H9 (cell line): ENCODE results near the gene RAB40C. TPM values are rescaled to one million over a fixed set of nuclear protein-coding genes. Genes with fewer than 3 reads are reported as not detected.

ENCODE experiments used
- DNase-seq: peaks from one replicate; pipeline ENCODE4 v3.0.0-alpha.2; 2017
- H2AFZ ChIP-seq: one replicate; pipeline ENCODE4 v1.6.1; 2013; ENCODE audit warnings: mild to moderate bottlenecking, low read length, control low read depth, moderate library complexity
- H2AK5ac ChIP-seq: 2 replicates; pipeline ENCODE4 v1.6.1; 2013; ENCODE audit warnings: low read length, control low read depth, mixed read lengths; ENCODE audit not compliant: insufficient read length
- H2BK120ac ChIP-seq: one replicate; pipeline ENCODE4 v1.6.1; 2013; ENCODE audit warnings: low read depth, mild to moderate bottlenecking, low read length, control low read depth, inconsistent platforms; ENCODE audit not compliant: poor library complexity, severe bottlenecking
- H2BK12ac ChIP-seq: 2 replicates; pipeline ENCODE4 v1.6.1; 2013; ENCODE audit warnings: low read length, control low read depth, mixed read lengths, low read depth; ENCODE audit not compliant: insufficient read length
- H2BK15ac ChIP-seq: 2 replicates; pipeline ENCODE4 v1.6.1; 2013; ENCODE audit warnings: low read depth, low read length, control low read depth
- H2BK20ac ChIP-seq: one replicate; pipeline ENCODE4 v1.6.1; 2013; ENCODE audit warnings: low read depth, mild to moderate bottlenecking, low read length, control low read depth, inconsistent platforms; ENCODE audit not compliant: poor library complexity, severe bottlenecking
- H2BK5ac ChIP-seq: 2 replicates; pipeline ENCODE4 v1.6.1; 2013; ENCODE audit warnings: low read length, control low read depth, mixed read lengths; ENCODE audit not compliant: insufficient read length
- H3K14ac ChIP-seq: 2 replicates; pipeline ENCODE4 v1.6.1; 2013; ENCODE audit warnings: low read length, control low read depth; ENCODE audit not compliant: insufficient read depth
- H3K18ac ChIP-seq: 2 replicates; pipeline ENCODE4 v1.6.1; 2013; ENCODE audit warnings: low read depth, mild to moderate bottlenecking, mixed read lengths, low read length, control low read depth; ENCODE audit not compliant: insufficient read length
- H3K23ac ChIP-seq: 2 replicates; pipeline ENCODE4 v1.6.1; 2013; ENCODE audit warnings: low read length, control low read depth, mixed read lengths, low read depth; ENCODE audit not compliant: insufficient read length
- H3K23me2 ChIP-seq: 2 replicates; pipeline ENCODE4 v1.6.1; 2013; ENCODE audit warnings: low read depth, mild to moderate bottlenecking, mixed read lengths, low read length, control low read depth; ENCODE audit not compliant: insufficient read length, poor library complexity, severe bottlenecking
- H3K27ac ChIP-seq: 2 replicates; pipeline ENCODE4 v1.5.1; 2013; ENCODE audit warnings: low read length, control low read depth, mixed read lengths, low read depth; ENCODE audit not compliant: insufficient read length
- H3K27me3 ChIP-seq: 2 replicates; pipeline ENCODE4 v1.6.1; 2013; ENCODE audit warnings: low read length, control low read depth, inconsistent platforms; ENCODE audit not compliant: insufficient read depth
- H3K4ac ChIP-seq: 2 replicates; pipeline ENCODE4 v1.6.1; 2013; ENCODE audit warnings: low read depth, mild to moderate bottlenecking, control low read depth, inconsistent platforms, low read length, moderate library complexity
- H3K4me1 ChIP-seq: 2 replicates; pipeline ENCODE4 v1.6.1; 2013; ENCODE audit warnings: low read length, control low read depth, inconsistent platforms; ENCODE audit not compliant: insufficient read depth
- H3K4me2 ChIP-seq: 2 replicates; pipeline ENCODE4 v1.6.1; 2013; ENCODE audit warnings: low read length, control low read depth, mixed read lengths; ENCODE audit not compliant: insufficient read length, insufficient read depth
- H3K56ac ChIP-seq: 2 replicates; pipeline ENCODE4 v1.6.1; 2013; ENCODE audit warnings: low read depth, mild to moderate bottlenecking, mixed read lengths, low read length, control low read depth; ENCODE audit not compliant: insufficient read length
- H3K79me1 ChIP-seq: 2 replicates; pipeline ENCODE4 v1.6.1; 2013; ENCODE audit warnings: low read depth, mild to moderate bottlenecking, moderate library complexity, low read length, control low read depth, inconsistent platforms; ENCODE audit not compliant: insufficient read depth, poor library complexity, severe bottlenecking
- H3K79me2 ChIP-seq: 2 replicates; pipeline ENCODE4 v1.6.1; 2013; ENCODE audit warnings: low read length, control low read depth, inconsistent platforms; ENCODE audit not compliant: insufficient read depth
- H3K9ac ChIP-seq: 2 replicates; pipeline ENCODE4 v1.6.1; 2013; ENCODE audit warnings: low read length, control low read depth, mixed read lengths; ENCODE audit not compliant: insufficient read length; ENCODE audit errors: extremely low read depth
- H3K9me3 ChIP-seq: one replicate; pipeline ENCODE4 v1.6.1; 2013; ENCODE audit warnings: low read depth, low read length, inconsistent platforms; ENCODE audit not compliant: control insufficient read depth
- H3T11ph ChIP-seq: one replicate; pipeline ENCODE4 v1.6.1; 2013; ENCODE audit warnings: mild to moderate bottlenecking, low read length, control low read depth, inconsistent platforms
- H4K20me1 ChIP-seq: one replicate; pipeline ENCODE4 v1.6.1; 2013; ENCODE audit not compliant: control insufficient read depth, insufficient read length, insufficient read depth
- H4K5ac ChIP-seq: 2 replicates; pipeline ENCODE4 v1.6.1; 2013; ENCODE audit warnings: low read depth, mild to moderate bottlenecking, mixed read lengths, low read length, control low read depth; ENCODE audit not compliant: insufficient read length
- H4K8ac ChIP-seq: replicated peaks from 2 replicates; pipeline ENCODE4 v1.6.1; 2013; ENCODE audit warnings: low read length, control low read depth, mixed read lengths, low read depth; ENCODE audit not compliant: insufficient read length
- H4K91ac ChIP-seq: 2 replicates; pipeline ENCODE4 v1.6.1; 2013; ENCODE audit warnings: low read depth, mild to moderate bottlenecking, moderate library complexity, mixed read lengths, low read length, control low read depth; ENCODE audit not compliant: insufficient read length
- H3K27ac Mint-ChIP-seq, 3 experiments: 2 replicates in 2 of 3; 3 replicates in 1 of 3; pipeline ENCODE4 v1.8.0; 2020 to 2021; ENCODE audit warnings: mixed read lengths in 3 of 3, mild to moderate bottlenecking in 1 of 3, moderate library complexity in 1 of 3
- H3K27me3 Mint-ChIP-seq: 2 replicates; pipeline ENCODE4 v1.8.0; 2021; ENCODE audit warnings: low read depth, mild to moderate bottlenecking, moderate library complexity, mixed read lengths
- H3K36me3 Mint-ChIP-seq, 3 experiments: 2 replicates in 2 of 3; 3 replicates in 1 of 3; pipeline ENCODE4 v1.8.0; 2020 to 2021; ENCODE audit warnings: low read depth in 3 of 3, mixed read lengths in 3 of 3; ENCODE audit not compliant: insufficient read depth in 1 of 3
- H3K4me1 Mint-ChIP-seq, 2 experiments: 2 replicates each; pipeline ENCODE4 v1.8.0; 2020; ENCODE audit warnings: mixed read lengths in 2 of 2
- H3K4me3 Mint-ChIP-seq, 2 experiments: 2 replicates in 1 of 2; 3 replicates in 1 of 2; pipeline ENCODE4 v1.8.0; 2020 to 2021; ENCODE audit warnings: mild to moderate bottlenecking in 2 of 2, mixed read lengths in 2 of 2, moderate library complexity in 1 of 2
- H3K9me3 Mint-ChIP-seq, 2 experiments: 2 replicates in 1 of 2; 3 replicates in 1 of 2; pipeline ENCODE4 v1.8.0; 2020; ENCODE audit warnings: mild to moderate bottlenecking in 2 of 2, mixed read lengths in 2 of 2, moderate library complexity in 1 of 2
- CTCF ChIP-seq: fragments of 200-600 bp; sonication (generic); conservative IDR thresholded peaks from 3 replicates; pipeline ENCODE4 v1.8.0; 2021; ENCODE audit warnings: antibody characterized with exemption, mild to moderate bottlenecking
- WGBS: extraction: QIAGEN DNeasy Blood & Tissue Kit; methylation state at CpG from one replicate; pipeline ENCODE4 v1.1.7; 2013; ENCODE audit warnings: missing lambda C conversion rate, low lambda C conversion rate, mixed read lengths; ENCODE audit not compliant: insufficient read length; ENCODE audit errors: extremely low coverage; 5-methylcytosine and 5-hydroxymethylcytosine counted together
- total RNA-seq: library from RNA; stranded (reverse); gene quantifications from 2 replicates; pipeline ENCODE4 v1.2.1, GENCODE V29; 2021

The RAB40C gene
- total RNA-seq, 1 experiment from 2014 or later, result 19.1 TPM

- Histone ChIP-seq H2AFZ (no peak overlapping the region), H2BK12ac (no peak overlapping the region), H4K8ac (no peak overlapping the region), H3K4ac (no peak overlapping the region), H2BK20ac (no peak overlapping the region), H3K9me3 (no peaks in the 10 kb centered on the region), H4K91ac (no peak overlapping the region), H2AK5ac (no peak overlapping the region), H3K18ac (no peak overlapping the region), H4K5ac (no peak overlapping the region), H3K56ac (no peak overlapping the region), H2BK120ac (no peak overlapping the region), H3K79me1 (no peaks in the 10 kb centered on the region), H3K9ac (no peak overlapping the region), H4K20me1 (no peaks in the 10 kb centered on the region), H3K4me2 (no peak overlapping the region), H3K14ac (no peak overlapping the region), H3K79me2 (no peaks in the 10 kb centered on the region), H3K27ac (no peak overlapping the region), H3K23ac (no peak overlapping the region), H3K27me3 (no peaks in the 10 kb centered on the region), H2BK5ac (no peak overlapping the region), H3K4me1 (no peaks in the 10 kb centered on the region; the same call in 1 of the 2 replicates), H2BK15ac (no peak overlapping the region), H3K23me2 (no peaks in the 10 kb centered on the region), H3T11ph (no peak overlapping the region)
- no peaks in the 10 kb centered on the region for H3K9me3 Mint-ChIP-seq
- no peak overlapping the region for H3K27ac Mint-ChIP-seq
- H3K4me1 Mint-ChIP-seq, result peaks cover 0 to 5% of the 10 kb centered on the region in 2 experiments; a peak in 2 of 4 replicates
- WGBS, result no CpG with 5 or more reads among the region's 22 CpGs
- H3K27me3 Mint-ChIP-seq, result no peaks in the 10 kb centered on the region
- H3K36me3 Mint-ChIP-seq, result peaks cover 0 to 5% (median 1%) of the 10 kb centered on the region in 3 experiments; a peak in 3 of 7 replicates
- TF ChIP-seq CTCF, result no peak
- DNase-seq, result no peak
- H3K4me3 Mint-ChIP-seq, result no peak overlapping the region
These were observed 67.6 kb downstream of the RAB40C start for GRCh38 chr16:657487-657886.
